HUDEP-2 (cell line): ENCODE measurements around the gene TMCO4.
A peak's percentile ranks its signal among the peaks of the same experiment; 100 is the strongest.
"Not testable (repeated sequence)": the region's sequence is repeated elsewhere in the genome, so short reads cannot be mapped to it uniquely, and the experiment has no call there.

ENCODE experiments used
- DNase-seq, 76 experiments: peaks; one replicate each; lab custom pipeline; 2025; ENCODE audit not compliant: unreplicated experiment in 76 of 76; lab: John Stamatoyannopoulos, UW

Gene TMCO4

GRCh38 chr1:19814244-19814661, 14.5 kb upstream of the TMCO4 start:
- DNase-seq: no peak

GRCh38 chr1:19813643-19813960, 13.9 kb upstream of the TMCO4 start:
- no peak for DNase-seq

- DNase-seq: no peak
Observed at GRCh38 chr1:19812875-19813642, 13.3 kb upstream of the TMCO4 start.

- peak in 44 of 76 experiments; percentile 3 to 61 (median 20) for DNase-seq
Observed at GRCh38 chr1:19811206-19811851, 11.6 kb upstream of the TMCO4 start.

- no peak for DNase-seq
Observed at GRCh38 chr1:19809044-19809750, 9.5 kb upstream of the TMCO4 start.

- no peak for DNase-seq
Observed at GRCh38 chr1:19808351-19808750, 8.6 kb upstream of the TMCO4 start.

GRCh38 chr1:19804831-19805251, 5.1 kb upstream of the TMCO4 start:
- no peak for DNase-seq

- no peak for DNase-seq
Observed at GRCh38 chr1:19802269-19802668, 2.6 kb upstream of the TMCO4 start.

- peak in 41 of 76 experiments; percentile 4 to 60 (median 26) for DNase-seq
Observed at GRCh38 chr1:19800076-19800804, 524 bp upstream of the TMCO4 start.

GRCh38 chr1:19798486-19799229, 1.1 kb downstream of the TMCO4 start:
- DNase-seq: peak in 1 of 76 experiments; percentile 19

- DNase-seq: no peak
Observed at GRCh38 chr1:19797827-19798226, 1.9 kb downstream of the TMCO4 start.

- no peak for DNase-seq
Observed at GRCh38 chr1:19794583-19794982, 5.1 kb downstream of the TMCO4 start.

GRCh38 chr1:19793360-19794046, 6.2 kb downstream of the TMCO4 start:
- DNase-seq: no peak

GRCh38 chr1:19792237-19793002, 7.3 kb downstream of the TMCO4 start:
- DNase-seq: no peak

GRCh38 chr1:19790061-19790975, 9.4 kb downstream of the TMCO4 start:
- DNase-seq: not testable (repeated sequence)

GRCh38 chr1:19786988-19787423, 12.7 kb downstream of the TMCO4 start:
- DNase-seq: no peak

- DNase-seq: no peak
Observed at GRCh38 chr1:19785660-19786059, 14.1 kb downstream of the TMCO4 start.
